Measurements from ENCODE around the gene HAPLN2. TPM values are rescaled to one million over a fixed set of nuclear protein-coding genes. Genes with fewer than 3 reads are reported as not detected.

The HAPLN2 gene
- total and polyA plus RNA-seq, 7 donors = 0.10 to 1.2 (median 0.71) TPM; not detected in 4

DNA sequence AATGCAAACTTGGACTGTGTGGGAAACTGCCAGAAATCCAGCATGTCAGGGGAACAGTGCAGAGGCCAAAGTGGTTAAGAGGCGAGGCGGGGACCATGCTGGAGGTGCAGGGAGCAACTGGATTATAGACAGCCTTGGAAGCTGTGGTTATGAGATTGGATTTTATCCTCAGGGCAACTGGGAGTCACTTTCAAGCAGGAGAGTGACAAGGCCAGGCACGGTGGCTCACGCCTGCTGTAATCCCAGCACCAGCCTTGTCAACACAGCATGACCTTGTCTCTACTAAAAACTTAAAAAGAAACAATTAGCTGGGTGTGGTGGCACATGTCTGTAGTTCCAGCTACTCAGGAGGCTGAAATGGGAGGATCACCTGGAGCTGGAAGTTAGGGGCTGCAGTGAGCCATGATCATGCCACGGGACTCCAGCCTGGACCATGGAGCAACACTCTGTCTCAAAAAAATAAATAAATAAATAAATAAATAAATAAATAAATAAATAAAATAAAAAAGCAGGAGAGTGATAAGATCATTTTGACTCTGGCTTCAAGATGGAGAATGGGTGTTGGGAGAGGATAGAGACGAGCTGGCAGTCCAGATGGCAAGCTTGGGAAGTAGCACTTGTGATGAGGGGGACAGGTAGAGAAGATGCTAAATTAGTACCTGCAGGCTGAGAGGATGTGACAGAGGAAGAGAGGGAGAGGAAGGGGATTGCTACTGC is 3.5 kb downstream of the HAPLN2 start:
- Histone ChIP-seq H3K36me3 (no peaks in the 10 kb centered on the region), H3K27ac (no peak overlapping the region), H3K4me3 (no peak overlapping the region), H3K27me3 (peaks cover 32 to 73% (median 50%) of the 10 kb centered on the region in 3 donors), H3K9me3 (no peaks in the 10 kb centered on the region), H3K4me1 (peaks cover 0 to 25% (median 23%) of the 10 kb centered on the region in 4 donors)
- TF ChIP-seq POLR2A (IDR thresholded peaks at IDR 0.05) (no peak), EP300 (IDR thresholded peaks at IDR 0.05) (no peak), POLR2AphosphoS5 (IDR thresholded peaks at IDR 0.05) (no peak), CTCF (IDR thresholded peaks at IDR 0.05) (no peak)
- intact Hi-C loops (cut with DNase I) = no loop called here
- no peak for DNase-seq
- 45 to 72% methylated on average over 6 of the region's 6 CpGs for WGBS, 2 donors

- intact Hi-C loops (cut with DNase I) = no loop called here
- peak overlapping the region; percentile 5 to 44 (median 34) for H3K4me3 ChIP-seq
Measured at GRCh38 chr1:156623946-156624813, 5.0 kb downstream of the HAPLN2 start.

DNA sequence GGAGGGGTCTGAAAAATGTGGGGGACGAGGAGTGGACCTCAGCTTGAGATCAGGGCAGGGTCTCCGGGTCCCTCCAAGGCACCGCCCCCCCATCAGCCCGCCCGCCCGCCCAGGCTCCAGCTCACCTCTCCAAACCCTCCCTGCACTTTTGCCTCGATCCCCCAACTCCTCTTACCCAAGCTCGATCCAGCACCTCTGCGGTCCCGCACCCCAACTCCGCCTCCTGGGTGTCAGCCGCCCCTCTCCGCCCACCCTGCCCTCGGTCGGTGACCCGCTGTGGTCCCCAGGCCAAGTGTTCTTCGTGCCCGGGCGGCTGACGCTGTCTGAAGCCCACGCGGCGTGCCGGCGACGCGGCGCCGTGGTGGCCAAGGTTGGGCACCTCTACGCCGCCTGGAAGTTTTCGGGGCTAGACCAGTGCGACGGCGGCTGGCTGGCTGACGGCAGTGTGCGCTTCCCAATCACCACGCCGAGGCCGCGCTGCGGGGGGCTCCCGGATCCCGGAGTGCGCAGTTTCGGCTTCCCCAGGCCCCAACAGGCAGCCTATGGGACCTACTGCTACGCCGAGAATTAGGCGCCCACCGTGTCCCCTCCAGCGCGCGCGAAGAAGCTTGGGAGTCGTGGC is 5.7 kb downstream of the HAPLN2 start:
- Histone ChIP-seq H3K4me3 (peak overlapping the region; percentile 5 to 44 (median 34)), H3K4me1 (peaks cover 0 to 25% (median 23%) of the 10 kb centered on the region in 4 donors), H3K36me3 (no peaks in the 10 kb centered on the region), H3K27ac (peak overlapping the region in 3 of 4 donors; percentile 11 to 51 (median 28)), H3K27me3 (peaks cover 32 to 80% (median 49%) of the 10 kb centered on the region in 3 donors), H3K9me3 (no peaks in the 10 kb centered on the region)
- TF ChIP-seq POLR2A (IDR thresholded peaks at IDR 0.05) (no peak), EP300 (IDR thresholded peaks at IDR 0.05) (no peak), CTCF (IDR thresholded peaks at IDR 0.05) (no peak), POLR2AphosphoS5 (IDR thresholded peaks at IDR 0.05) (no peak)
- 2 to 5% methylated on average over 55 of the region's 55 CpGs for WGBS, 2 donors
- no peak for DNase-seq
- intact Hi-C loops (cut with DNase I) = no loop called here

More at GRCh38 chr1:156623946-156624813, 5.0 kb downstream of the HAPLN2 start:
- Histone ChIP-seq H3K4me1 (peaks cover 0 to 25% (median 23%) of the 10 kb centered on the region in 4 donors), H3K9me3 (no peaks in the 10 kb centered on the region), H3K27ac (peak overlapping the region in 3 of 4 donors; percentile 11 to 51 (median 28)), H3K36me3 (no peaks in the 10 kb centered on the region), H3K27me3 (peaks cover 32 to 78% (median 53%) of the 10 kb centered on the region in 3 donors)
- peak; percentile 79 for DNase-seq
- TF ChIP-seq CTCF (IDR thresholded peaks at IDR 0.05) = peak in 1 of 4 experiments; percentile 20
- TF ChIP-seq POLR2A (IDR thresholded peaks at IDR 0.05) = no peak
- TF ChIP-seq POLR2AphosphoS5 (IDR thresholded peaks at IDR 0.05) = no peak
- TF ChIP-seq EP300 (IDR thresholded peaks at IDR 0.05) = no peak
- WGBS, 2 donors = 1 to 2% methylated on average over 87 of the region's 87 CpGs

DNA sequence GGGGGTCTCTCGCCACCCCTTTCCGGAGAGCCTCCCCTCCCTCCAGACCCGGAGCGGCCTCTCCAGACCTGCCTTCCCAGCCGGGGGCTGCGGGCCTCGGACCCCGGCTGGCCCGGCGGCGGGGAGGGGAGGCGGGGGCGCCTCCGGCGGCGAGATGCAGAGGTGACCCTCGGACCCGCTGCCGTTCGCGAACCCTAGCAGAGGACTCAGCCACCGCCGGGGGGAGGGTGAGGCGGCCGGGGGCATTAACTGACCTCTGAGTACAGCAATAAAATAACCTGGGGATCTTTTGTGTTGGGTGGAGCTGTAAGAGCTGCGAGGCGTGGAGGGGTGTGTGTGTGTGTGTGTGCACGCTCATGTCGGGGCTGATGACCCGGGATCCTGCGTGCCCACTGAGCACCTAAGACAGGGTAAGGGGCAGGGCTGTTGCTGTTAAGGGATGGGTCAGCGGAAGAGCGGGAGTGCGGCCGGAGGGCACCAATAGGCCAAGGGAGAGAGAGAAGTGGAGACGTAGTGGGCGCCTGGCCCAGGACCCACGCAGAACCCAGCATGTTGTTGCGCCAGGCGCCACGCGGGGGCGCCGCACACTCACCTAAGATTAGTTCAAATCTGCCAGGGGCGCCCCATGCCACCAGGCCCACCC is 6.3 kb downstream of the HAPLN2 start:
- Histone ChIP-seq H3K9me3 (no peaks in the 10 kb centered on the region), H3K4me1 (peaks cover 0 to 25% (median 23%) of the 10 kb centered on the region in 4 donors), H3K27me3 (peaks cover 32 to 86% (median 49%) of the 10 kb centered on the region in 3 donors), H3K4me3 (peak overlapping the region; percentile 2 to 44 (median 34)), H3K27ac (no peak overlapping the region), H3K36me3 (no peaks in the 10 kb centered on the region)
- DNase-seq = peak; percentile 73
- TF ChIP-seq POLR2A (IDR thresholded peaks at IDR 0.05) (no peak), POLR2AphosphoS5 (IDR thresholded peaks at IDR 0.05) (no peak), EP300 (IDR thresholded peaks at IDR 0.05) (no peak), CTCF (IDR thresholded peaks at IDR 0.05) (peak; percentile 75 to 84 (median 82))
- 2 to 3% methylated on average over 45 of the region's 45 CpGs for WGBS, 2 donors
- intact Hi-C loops (cut with DNase I) = loop anchor here (1.0 kb wide), 1 partner anchor 32 kb away; no protein-coding TSS in a partner anchor

Data from sigmoid colon (tissue), 7 donors.